HCT116 (cell line): ENCODE data around the gene GRIK1.

Source experiments
- ATF3 ChIP-seq: IDR thresholded peaks from 2 replicates; pipeline ENCODE4 v1.6.1; 2012
- CTCF ChIP-seq, 3 experiments: fragments of 200-600 bp in 1 of 3; sonication (generic) in 1 of 3; IDR thresholded peaks in 2 of 3; conservative IDR thresholded peaks in 1 of 3; 2 replicates each; pipeline ENCODE4 v1.5.1; 2012 to 2017; ENCODE audit warnings: low read depth in 2 of 3, low read length in 2 of 3, antibody characterized with exemption in 1 of 3, borderline replicate concordance in 1 of 3, control low read depth in 1 of 3, mild to moderate bottlenecking in 1 of 3, mixed read lengths in 1 of 3, mixed run types in 1 of 3, moderate library complexity in 1 of 3; ENCODE audit not compliant: insufficient read depth in 1 of 3
- EZH2phosphoT487 ChIP-seq: fragments of 200-600 bp; IDR thresholded peaks from 2 replicates; pipeline ENCODE4 v1.6.1; 2018; ENCODE audit warnings: antibody characterized with exemption, borderline replicate concordance
- POLR2A ChIP-seq: IDR thresholded peaks from 2 replicates; pipeline ENCODE4 v1.7.0; 2011; ENCODE audit warnings: borderline replicate concordance; ENCODE audit not compliant: insufficient read depth, insufficient read length; ENCODE audit errors: extremely low read depth
- POLR2AphosphoS5 ChIP-seq: IDR thresholded peaks from 2 replicates; pipeline ENCODE4 v1.6.1; 2011; ENCODE audit warnings: mild to moderate bottlenecking, low read depth, low read length, moderate library complexity
- RAD21 ChIP-seq: IDR thresholded peaks from 2 replicates; pipeline ENCODE4 v1.6.1; 2012; ENCODE audit warnings: low read depth, mild to moderate bottlenecking

GRCh38 chr21:29656504-29657239 is 283.1 kb downstream of the GRIK1 start:
- TF ChIP-seq CTCF (IDR thresholded peaks at IDR 0.05 in 2 of 3, conservative IDR thresholded peaks at IDR 0.05 in 1 of 3; ENCODE audit: borderline replicate concordance in 1 of 3, insufficient read depth in 1 of 3, low read depth in 2 of 3, low read length in 2 of 3) = no peak
- TF ChIP-seq RAD21 = no peak
- no peak for TF ChIP-seq ATF3
- no peak for TF ChIP-seq POLR2AphosphoS5
- no peak for TF ChIP-seq POLR2A
- TF ChIP-seq EZH2phosphoT487 = no peak
